Endothelial cell (in vitro differentiated cells): Measurements from ENCODE around the gene LY6G5B. TPM values are rescaled to one million over a fixed set of nuclear protein-coding genes. Genes with fewer than 3 reads are reported as not detected.

Source experiments
- DNase-seq: peaks from one replicate; pipeline ENCODE4 v3.0.0; 2021; ENCODE audit warnings: low spot score
- H3K27ac Mint-ChIP-seq: one replicate; pipeline ENCODE4 v1.8.0; 2021; ENCODE audit warnings: mixed read lengths, inconsistent platforms; ENCODE audit not compliant: unreplicated experiment
- H3K27me3 Mint-ChIP-seq: one replicate; pipeline ENCODE4 v1.8.0; 2021; ENCODE audit warnings: mild to moderate bottlenecking, moderate library complexity, mixed read lengths, inconsistent platforms; ENCODE audit not compliant: unreplicated experiment
- H3K36me3 Mint-ChIP-seq: one replicate; pipeline ENCODE4 v1.8.0; 2021; ENCODE audit warnings: mild to moderate bottlenecking, low read depth, mixed read lengths, inconsistent platforms; ENCODE audit not compliant: unreplicated experiment
- H3K4me1 Mint-ChIP-seq: one replicate; pipeline ENCODE4 v1.8.0; 2021; ENCODE audit warnings: mild to moderate bottlenecking, mixed read lengths, inconsistent platforms; ENCODE audit not compliant: unreplicated experiment
- H3K4me3 Mint-ChIP-seq: one replicate; pipeline ENCODE4 v1.8.0; 2021; ENCODE audit warnings: mild to moderate bottlenecking, mixed read lengths, inconsistent platforms; ENCODE audit not compliant: unreplicated experiment
- H3K9me3 Mint-ChIP-seq: one replicate; pipeline ENCODE4 v1.8.0; 2021; ENCODE audit warnings: mixed read lengths, inconsistent platforms; ENCODE audit not compliant: unreplicated experiment
- CTCF ChIP-seq: fragments of 200-600 bp; sonication (generic); IDR thresholded peaks from one replicate; pipeline ENCODE4 v1.5.0; 2021; ENCODE audit warnings: antibody characterized with exemption; ENCODE audit not compliant: unreplicated experiment
- total RNA-seq: library from RNA; stranded (reverse); fragmentation: NEBNext Ultra II Directional; extraction: Animal tissue kit (Norgen Biotek cat#: 25700); gene quantifications from one replicate; pipeline ENCODE4 v1.2.1, GENCODE V29; 2021; ENCODE audit not compliant: unreplicated experiment

LY6G5B gene
- total RNA-seq, 1 donor from 2014 or later = 16.3 TPM

GRCh38 chr6:31692353-31692752, 22.6 kb downstream of the LY6G5B start:
- no peaks in the 10 kb centered on the region for H3K9me3 Mint-ChIP-seq
- TF ChIP-seq CTCF = no peak
- peaks cover 16% of the 10 kb centered on the region for H3K36me3 Mint-ChIP-seq
- H3K27me3 Mint-ChIP-seq = peaks cover 4% of the 10 kb centered on the region
- DNase-seq = no peak
- H3K27ac Mint-ChIP-seq = no peak overlapping the region
- H3K4me1 Mint-ChIP-seq = peaks cover 21% of the 10 kb centered on the region
- no peak overlapping the region for H3K4me3 Mint-ChIP-seq

- H3K9me3 Mint-ChIP-seq = no peaks in the 10 kb centered on the region
- H3K27me3 Mint-ChIP-seq = peaks cover 3% of the 10 kb centered on the region
- H3K36me3 Mint-ChIP-seq = peaks cover 16% of the 10 kb centered on the region
- no peak for TF ChIP-seq CTCF
- peaks cover 26% of the 10 kb centered on the region for H3K4me1 Mint-ChIP-seq
- no peak for DNase-seq
- no peak overlapping the region for H3K27ac Mint-ChIP-seq
- no peak overlapping the region for H3K4me3 Mint-ChIP-seq
Observed at GRCh38 chr6:31692886-31693285, 23.1 kb downstream of the LY6G5B start.

DNA sequence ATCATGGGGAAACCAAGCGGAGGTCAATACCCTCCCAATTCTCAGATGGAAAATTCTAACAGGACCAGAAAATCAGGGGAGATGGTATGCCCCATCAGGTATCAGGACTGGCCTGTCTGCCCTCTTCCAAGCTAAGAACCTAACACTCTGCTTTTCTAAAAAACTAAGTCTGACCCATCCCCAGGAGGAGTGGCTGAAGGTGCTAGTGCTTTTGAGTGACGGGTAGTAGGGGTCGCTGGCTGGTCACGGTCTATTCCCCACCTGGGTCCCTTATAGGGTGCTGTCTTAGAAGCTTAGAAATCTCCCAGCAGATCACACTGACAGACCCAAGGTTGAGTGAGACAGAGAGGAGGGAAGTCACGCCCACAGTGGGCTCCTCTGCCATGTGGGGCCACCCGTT, 23.8 kb downstream of the LY6G5B start:
- peaks cover 16% of the 10 kb centered on the region for H3K36me3 Mint-ChIP-seq
- peaks cover 29% of the 10 kb centered on the region for H3K4me1 Mint-ChIP-seq
- H3K27me3 Mint-ChIP-seq = peaks cover 3% of the 10 kb centered on the region
- no peak for DNase-seq
- H3K9me3 Mint-ChIP-seq = no peaks in the 10 kb centered on the region
- no peak overlapping the region for H3K27ac Mint-ChIP-seq
- H3K4me3 Mint-ChIP-seq = no peak overlapping the region
- no peak for TF ChIP-seq CTCF

DNA sequence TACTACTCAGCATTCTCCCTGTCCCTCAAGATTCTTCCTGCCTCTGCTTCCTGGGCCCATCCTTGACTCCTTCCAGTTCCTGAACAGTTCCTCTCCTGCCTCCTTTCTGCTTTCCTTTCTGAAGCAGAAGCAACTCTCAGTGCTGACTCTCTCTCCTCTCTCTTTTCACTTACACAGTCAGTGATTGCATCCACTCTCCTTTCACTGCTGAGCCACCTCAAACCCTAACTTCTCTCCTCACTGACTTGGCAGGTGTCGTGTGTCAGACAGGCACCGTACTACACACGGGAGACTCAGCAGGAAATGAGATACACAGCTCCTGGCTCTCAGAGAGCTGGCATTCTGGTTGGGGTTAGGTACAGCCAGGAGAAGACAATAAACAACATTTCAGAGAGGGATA, 27.8 kb downstream of the LY6G5B start:
- TF ChIP-seq CTCF = no peak
- H3K4me1 Mint-ChIP-seq = peaks cover 30% of the 10 kb centered on the region
- peaks cover 3% of the 10 kb centered on the region for H3K27me3 Mint-ChIP-seq
- H3K27ac Mint-ChIP-seq = peak overlapping the region; percentile 84
- no peak for DNase-seq
- peak overlapping the region; percentile 5 for H3K4me3 Mint-ChIP-seq
- peaks cover 10% of the 10 kb centered on the region for H3K36me3 Mint-ChIP-seq
- H3K9me3 Mint-ChIP-seq = no peaks in the 10 kb centered on the region

DNA sequence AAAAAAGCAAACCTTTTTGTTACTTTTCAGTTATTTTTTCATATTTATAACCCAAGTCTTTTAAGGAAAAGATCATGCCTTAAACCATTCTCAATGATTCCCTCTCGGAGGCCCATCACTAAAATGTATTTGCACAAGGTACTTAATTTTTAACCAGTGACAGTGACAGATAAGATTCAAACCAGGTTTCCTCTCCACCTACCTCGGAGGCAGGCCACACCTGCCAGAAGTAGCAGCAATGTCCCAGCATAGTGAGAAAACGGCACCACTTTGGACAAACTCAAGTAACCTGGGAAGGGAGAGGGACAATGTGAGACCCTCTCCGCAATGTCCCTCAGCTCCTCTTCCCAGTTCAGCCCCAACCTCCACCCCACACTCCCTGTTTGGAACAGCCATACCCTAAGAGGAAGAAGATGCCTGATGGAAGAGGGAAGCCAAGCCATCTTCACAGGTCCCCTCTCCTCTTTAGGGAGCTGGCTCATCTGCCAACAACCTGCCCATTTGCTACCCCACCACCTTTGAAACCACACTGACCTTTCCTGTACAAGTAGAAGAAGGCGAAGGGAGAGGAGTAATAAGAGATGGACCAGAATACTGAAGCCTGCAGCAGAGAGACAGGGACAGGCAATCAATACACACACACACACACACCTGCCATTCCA, 31.1 kb downstream of the LY6G5B start:
- no peaks in the 10 kb centered on the region for H3K9me3 Mint-ChIP-seq
- peaks cover 6% of the 10 kb centered on the region for H3K27me3 Mint-ChIP-seq
- H3K4me3 Mint-ChIP-seq = peak overlapping the region; percentile 48
- no peak overlapping the region for H3K27ac Mint-ChIP-seq
- H3K36me3 Mint-ChIP-seq = no peaks in the 10 kb centered on the region
- H3K4me1 Mint-ChIP-seq = peaks cover 32% of the 10 kb centered on the region
- DNase-seq = no peak
- TF ChIP-seq CTCF = no peak
